ENCODE data around the gene MINDY4.

The MINDY4 gene

DNA sequence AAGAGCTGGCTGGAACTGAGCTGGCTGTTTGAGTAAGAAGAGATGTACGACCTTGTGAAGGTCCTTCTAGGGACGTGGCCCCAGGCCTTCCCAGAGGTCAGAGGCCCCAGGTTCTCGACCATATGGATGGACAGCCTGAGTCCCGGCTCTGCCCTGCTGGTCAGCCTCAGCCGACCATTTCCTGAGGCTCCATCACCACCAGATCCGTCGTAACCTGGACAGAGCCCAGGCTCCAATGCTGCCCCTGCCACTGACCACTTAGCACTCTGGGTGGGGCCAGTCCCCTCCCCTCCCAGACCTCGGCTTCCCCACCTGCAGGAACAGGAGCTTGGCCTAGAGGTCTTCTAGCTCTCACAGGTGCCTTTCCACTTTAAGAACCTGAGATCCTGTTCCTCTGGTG, 29.9 kb upstream of the MINDY4 start:
- no peaks in the 10 kb centered on the region for H3K36me3 ChIP-seq (ENCODE audit: control insufficient read depth, insufficient read depth, low read length)
- no CpG with 5 or more reads among the region's 8 CpGs for WGBS (ENCODE audit: insufficient coverage, insufficient read length)
- H3K4me3 ChIP-seq (ENCODE audit: low read length): no peak overlapping the region
- no peaks in the 10 kb centered on the region for H3K27me3 ChIP-seq (ENCODE audit: control insufficient read depth, insufficient read depth, low read length)
- DNase-seq (ENCODE audit: low read depth, low spot score): no peak
- no peak overlapping the region for H3K27ac ChIP-seq (ENCODE audit: low read length)
- no peaks in the 10 kb centered on the region for H3K4me1 ChIP-seq (ENCODE audit: control insufficient read depth, insufficient read depth, low read length)
- H3K9me3 ChIP-seq (ENCODE audit: control insufficient read depth, insufficient read depth, low read length): no peaks in the 10 kb centered on the region

DNA sequence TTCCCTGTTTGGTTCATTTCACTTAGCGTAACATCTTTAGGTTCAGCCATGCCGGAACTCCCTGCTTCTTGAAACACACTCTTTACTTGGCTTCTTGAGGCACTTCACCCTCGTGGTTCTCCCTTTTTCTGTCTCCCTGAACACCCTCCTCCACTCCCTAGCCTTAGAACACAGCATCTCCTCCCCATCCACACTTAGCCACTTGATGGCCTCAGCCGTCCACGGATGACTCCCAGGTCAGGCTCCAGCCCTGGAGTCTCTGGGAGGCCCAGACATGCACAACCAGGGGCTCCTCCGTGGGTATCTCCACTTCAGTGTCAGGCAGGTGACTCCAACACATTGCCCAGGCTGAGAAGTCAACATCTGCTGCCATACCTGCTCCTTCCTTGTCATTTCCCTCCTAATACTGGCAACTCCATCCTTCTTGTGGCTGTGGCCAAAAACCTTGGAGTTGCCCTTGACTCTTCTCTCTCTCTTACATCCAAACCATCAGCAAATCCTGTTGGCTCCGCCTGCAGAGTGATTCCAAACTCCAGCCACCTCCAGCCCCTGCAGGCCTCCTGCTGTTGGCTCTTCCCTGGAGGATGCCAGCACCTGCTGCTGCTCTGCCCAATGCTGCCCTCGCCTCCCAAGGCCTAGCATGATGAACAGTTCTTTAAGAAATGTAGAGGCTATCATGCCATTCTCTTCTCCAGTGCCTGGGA, 27.7 kb upstream of the MINDY4 start:
- DNase-seq (ENCODE audit: low read depth, low spot score): no peak
- H3K4me3 ChIP-seq (ENCODE audit: low read length): no peak overlapping the region
- WGBS (ENCODE audit: insufficient coverage, insufficient read length): no CpG with 5 or more reads among the region's 8 CpGs
- H3K9me3 ChIP-seq (ENCODE audit: control insufficient read depth, insufficient read depth, low read length): no peaks in the 10 kb centered on the region
- no peaks in the 10 kb centered on the region for H3K36me3 ChIP-seq (ENCODE audit: control insufficient read depth, insufficient read depth, low read length)
- no peaks in the 10 kb centered on the region for H3K4me1 ChIP-seq (ENCODE audit: control insufficient read depth, insufficient read depth, low read length)
- no peak overlapping the region for H3K27ac ChIP-seq (ENCODE audit: low read length)
- no peaks in the 10 kb centered on the region for H3K27me3 ChIP-seq (ENCODE audit: control insufficient read depth, insufficient read depth, low read length)

DNA sequence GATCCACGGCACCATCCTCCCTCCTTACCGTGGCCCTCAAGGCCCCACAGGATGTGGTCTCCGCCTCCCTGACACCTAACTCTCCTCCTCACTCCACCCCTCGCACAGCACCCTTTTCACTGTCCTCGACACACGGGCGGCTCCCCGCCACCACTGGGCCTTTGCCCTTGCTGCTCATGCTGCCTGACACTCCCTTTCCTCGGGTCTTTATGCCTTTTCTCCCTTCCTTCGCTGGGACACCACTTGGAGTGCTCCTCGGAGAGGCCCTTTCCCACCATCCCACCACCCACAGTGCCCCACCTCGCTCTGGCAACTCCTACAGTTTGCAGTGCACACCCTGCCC, 27.2 kb upstream of the MINDY4 start:
- no peaks in the 10 kb centered on the region for H3K36me3 ChIP-seq (ENCODE audit: control insufficient read depth, insufficient read depth, low read length)
- DNase-seq (ENCODE audit: low read depth, low spot score): no peak
- H3K4me1 ChIP-seq (ENCODE audit: control insufficient read depth, insufficient read depth, low read length): no peaks in the 10 kb centered on the region
- no peaks in the 10 kb centered on the region for H3K9me3 ChIP-seq (ENCODE audit: control insufficient read depth, insufficient read depth, low read length)
- no peak overlapping the region for H3K4me3 ChIP-seq (ENCODE audit: low read length)
- H3K27ac ChIP-seq (ENCODE audit: low read length): no peak overlapping the region
- WGBS (ENCODE audit: insufficient coverage, insufficient read length): no CpG with 5 or more reads among the region's 12 CpGs
- H3K27me3 ChIP-seq (ENCODE audit: control insufficient read depth, insufficient read depth, low read length): no peaks in the 10 kb centered on the region

GRCh38 chr7:30745261-30745941, 25.8 kb upstream of the MINDY4 start:
- WGBS (ENCODE audit: insufficient coverage, insufficient read length): no CpG with 5 or more reads among the region's 6 CpGs
- no peak for DNase-seq (ENCODE audit: low read depth, low spot score)
- H3K36me3 ChIP-seq (ENCODE audit: control insufficient read depth, insufficient read depth, low read length): no peaks in the 10 kb centered on the region
- H3K27me3 ChIP-seq (ENCODE audit: control insufficient read depth, insufficient read depth, low read length): no peaks in the 10 kb centered on the region
- no peaks in the 10 kb centered on the region for H3K9me3 ChIP-seq (ENCODE audit: control insufficient read depth, insufficient read depth, low read length)
- no peak overlapping the region for H3K27ac ChIP-seq (ENCODE audit: low read length)
- no peaks in the 10 kb centered on the region for H3K4me1 ChIP-seq (ENCODE audit: control insufficient read depth, insufficient read depth, low read length)
- no peak overlapping the region for H3K4me3 ChIP-seq (ENCODE audit: low read length)

- H3K27ac ChIP-seq (ENCODE audit: low read length): no peak overlapping the region
- H3K4me1 ChIP-seq (ENCODE audit: control insufficient read depth, insufficient read depth, low read length): no peaks in the 10 kb centered on the region; the same call in 1 of the 2 replicates
- H3K9me3 ChIP-seq (ENCODE audit: control insufficient read depth, insufficient read depth, low read length): no peaks in the 10 kb centered on the region
- H3K4me3 ChIP-seq (ENCODE audit: low read length): no peak overlapping the region
- DNase-seq (ENCODE audit: low read depth, low spot score): no peak
- H3K27me3 ChIP-seq (ENCODE audit: control insufficient read depth, insufficient read depth, low read length): no peaks in the 10 kb centered on the region
- H3K36me3 ChIP-seq (ENCODE audit: control insufficient read depth, insufficient read depth, low read length): no peaks in the 10 kb centered on the region
- WGBS (ENCODE audit: insufficient coverage, insufficient read length): no CpG with 5 or more reads among the region's 2 CpGs
These were observed 21.2 kb upstream of the MINDY4 start for GRCh38 chr7:30750010-30750409.

- no CpG with 5 or more reads among the region's 16 CpGs for WGBS (ENCODE audit: insufficient coverage, insufficient read length)
- H3K36me3 ChIP-seq (ENCODE audit: control insufficient read depth, insufficient read depth, low read length): no peaks in the 10 kb centered on the region
- H3K4me3 ChIP-seq (ENCODE audit: low read length): no peak overlapping the region
- no peak overlapping the region for H3K27ac ChIP-seq (ENCODE audit: low read length)
- no peaks in the 10 kb centered on the region for H3K9me3 ChIP-seq (ENCODE audit: control insufficient read depth, insufficient read depth, low read length)
- no peak for DNase-seq (ENCODE audit: low read depth, low spot score)
- no peaks in the 10 kb centered on the region; the same call in 1 of the 2 replicates for H3K4me1 ChIP-seq (ENCODE audit: control insufficient read depth, insufficient read depth, low read length)
- H3K27me3 ChIP-seq (ENCODE audit: control insufficient read depth, insufficient read depth, low read length): no peaks in the 10 kb centered on the region
These were observed 20.2 kb upstream of the MINDY4 start for GRCh38 chr7:30750683-30751650.

DNA sequence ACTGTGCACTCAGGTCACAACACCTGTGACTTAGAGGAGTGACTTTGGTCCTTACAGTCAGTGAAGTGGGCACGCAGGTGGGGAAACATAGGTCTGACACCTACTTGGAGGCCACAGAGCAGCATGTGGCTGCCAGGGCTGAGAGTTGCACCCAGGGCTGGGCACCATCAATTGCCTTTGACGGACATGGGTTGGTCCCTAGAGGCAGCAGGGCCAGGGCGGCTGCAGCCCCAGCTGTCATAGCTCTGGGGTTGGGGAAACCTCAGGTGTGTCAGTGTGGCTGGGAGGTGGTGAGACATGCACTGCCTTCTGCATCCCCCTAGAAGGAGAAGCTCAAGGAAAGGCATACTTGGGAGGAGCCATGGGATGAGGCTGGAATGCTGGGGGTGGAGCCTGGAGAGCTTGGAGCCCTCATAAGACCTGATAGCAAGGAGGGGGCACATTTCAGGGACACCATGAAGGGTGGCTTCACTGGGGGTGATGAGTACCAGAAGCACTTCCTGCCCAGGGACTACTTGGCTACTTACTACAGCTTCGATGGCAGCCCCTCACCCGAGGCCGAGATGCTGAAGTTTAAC, 19.4 kb upstream of the MINDY4 start, which contains the start of gene INMT:
Gene INMT (plus strand): TSS at position 440 of the 578 bp plus-strand sequence. CDS start 16 bp downstream, at position 456.
- DNase-seq (ENCODE audit: low read depth, low spot score): no peak
- Histone ChIP-seq H3K27me3 (ENCODE audit: control insufficient read depth, insufficient read depth, low read length) (no peaks in the 10 kb centered on the region), H3K9me3 (ENCODE audit: control insufficient read depth, insufficient read depth, low read length) (no peaks in the 10 kb centered on the region), H3K4me1 (ENCODE audit: control insufficient read depth, insufficient read depth, low read length) (no peaks in the 10 kb centered on the region; the same call in 1 of the 2 replicates), H3K4me3 (ENCODE audit: low read length) (no peak within 1 kb of the TSS), H3K36me3 (ENCODE audit: control insufficient read depth, insufficient read depth, low read length) (no peaks in the 10 kb centered on the region), H3K27ac (ENCODE audit: low read length) (no peak within 1 kb of the TSS)
- WGBS (ENCODE audit: insufficient coverage, insufficient read length): no CpG with 5 or more reads among the region's 6 CpGs

GRCh38 chr7:30752484-30752883, 18.7 kb upstream of the MINDY4 start:
- no peaks in the 10 kb centered on the region for H3K27me3 ChIP-seq (ENCODE audit: control insufficient read depth, insufficient read depth, low read length)
- no peak overlapping the region for H3K4me3 ChIP-seq (ENCODE audit: low read length)
- no CpG with 5 or more reads among the region's 6 CpGs for WGBS (ENCODE audit: insufficient coverage, insufficient read length)
- no peaks in the 10 kb centered on the region; the same call in 1 of the 2 replicates for H3K4me1 ChIP-seq (ENCODE audit: control insufficient read depth, insufficient read depth, low read length)
- no peak for DNase-seq (ENCODE audit: low read depth, low spot score)
- no peaks in the 10 kb centered on the region for H3K9me3 ChIP-seq (ENCODE audit: control insufficient read depth, insufficient read depth, low read length)
- H3K36me3 ChIP-seq (ENCODE audit: control insufficient read depth, insufficient read depth, low read length): no peaks in the 10 kb centered on the region
- no peak overlapping the region for H3K27ac ChIP-seq (ENCODE audit: low read length)

DNA sequence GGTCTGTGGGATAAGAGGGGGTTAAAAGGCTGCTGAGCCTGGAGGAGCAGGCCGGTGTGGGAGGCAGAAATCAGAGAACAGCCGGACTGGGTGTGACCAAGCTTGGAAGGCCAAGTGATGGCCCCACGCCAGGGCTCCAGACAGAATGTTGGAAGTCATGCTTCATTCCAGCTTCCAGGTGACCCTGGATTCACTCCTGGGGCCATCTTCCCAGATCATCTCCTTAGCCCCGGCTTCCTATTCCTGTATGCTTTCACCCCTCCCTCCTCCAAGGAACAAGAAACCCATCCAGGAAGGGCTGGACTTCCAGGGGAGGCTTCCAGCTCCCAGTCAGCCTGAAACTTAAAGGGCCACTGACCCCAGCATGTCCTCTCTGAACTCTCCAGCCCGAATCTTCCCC, 18.2 kb upstream of the MINDY4 start:
- WGBS (ENCODE audit: insufficient coverage, insufficient read length): no CpG with 5 or more reads among the region's 5 CpGs
- no peak for DNase-seq (ENCODE audit: low read depth, low spot score)
- Histone ChIP-seq H3K27ac (ENCODE audit: low read length) (no peak overlapping the region), H3K36me3 (ENCODE audit: control insufficient read depth, insufficient read depth, low read length) (no peaks in the 10 kb centered on the region), H3K4me3 (ENCODE audit: low read length) (no peak overlapping the region), H3K27me3 (ENCODE audit: control insufficient read depth, insufficient read depth, low read length) (no peaks in the 10 kb centered on the region), H3K4me1 (ENCODE audit: control insufficient read depth, insufficient read depth, low read length) (no peaks in the 10 kb centered on the region; the same call in 1 of the 2 replicates), H3K9me3 (ENCODE audit: control insufficient read depth, insufficient read depth, low read length) (no peaks in the 10 kb centered on the region)

GRCh38 chr7:30754315-30754877, 16.8 kb upstream of the MINDY4 start:
- WGBS (ENCODE audit: insufficient coverage, insufficient read length): 100% methylated on average over 3 of the region's 6 CpGs
- H3K27ac ChIP-seq (ENCODE audit: low read length): no peak overlapping the region
- H3K9me3 ChIP-seq (ENCODE audit: control insufficient read depth, insufficient read depth, low read length): no peaks in the 10 kb centered on the region
- H3K36me3 ChIP-seq (ENCODE audit: control insufficient read depth, insufficient read depth, low read length): no peaks in the 10 kb centered on the region
- no peak overlapping the region for H3K4me3 ChIP-seq (ENCODE audit: low read length)
- no peaks in the 10 kb centered on the region; the same call in 1 of the 2 replicates for H3K4me1 ChIP-seq (ENCODE audit: control insufficient read depth, insufficient read depth, low read length)
- DNase-seq (ENCODE audit: low read depth, low spot score): no peak
- no peaks in the 10 kb centered on the region for H3K27me3 ChIP-seq (ENCODE audit: control insufficient read depth, insufficient read depth, low read length)

All from iPS DF 6.9 (cell line).